Right renal cortex interstitium (tissue), 3 donors: Measurements from ENCODE around the gene MAP2K7. TPM values are rescaled to one million over a fixed set of nuclear protein-coding genes. Genes with fewer than 3 reads are reported as not detected.
"Not testable (repeated sequence)": the region's sequence is repeated elsewhere in the genome, so short reads cannot be mapped to it uniquely, and the experiment has no call there.

Experiments used
- DNase-seq, 3 donors: peaks; one replicate each; pipeline ENCODE4 v3.0.0-alpha.2; 2013; ENCODE audit warnings: low read depth in 3 of 3, low spot score in 2 of 3
- polyA plus RNA-seq, 3 donors: library from polyadenylated mRNA; unstranded; fragments of 120-200 nt; gene quantifications; one replicate each; pipeline ENCODE4 v1.2.1, GENCODE V29; 2013; ENCODE audit not compliant: insufficient read length in 3 of 3

The MAP2K7 gene
- polyA plus RNA-seq, 3 donors, result 21.5 to 27.5 (median 27.0) TPM

GRCh38 chr19:7883105-7883504 lies 20.6 kb upstream of the MAP2K7 start:
- no peak for DNase-seq

- no peak for DNase-seq
Observed at GRCh38 chr19:7883796-7884570, 19.7 kb upstream of the MAP2K7 start.

DNA sequence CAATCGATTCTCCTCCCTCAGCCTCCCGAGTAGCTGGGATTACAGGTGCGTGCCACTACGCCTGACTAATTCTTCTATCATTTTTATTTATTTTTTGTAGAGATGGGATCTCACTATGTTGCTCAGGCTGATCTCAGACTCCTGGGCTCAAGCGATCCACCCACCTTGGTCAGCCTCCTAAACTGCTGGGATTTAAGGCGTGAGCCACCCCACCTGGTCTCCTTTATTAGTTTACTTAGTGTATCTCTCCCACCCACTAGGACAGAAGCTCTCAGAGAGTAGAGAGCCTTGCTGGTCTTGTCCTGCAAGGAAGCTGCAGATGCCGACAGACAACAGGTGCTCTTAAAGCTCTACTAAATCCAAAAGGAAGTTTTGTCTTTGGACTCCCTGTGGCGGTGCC lies 17.9 kb upstream of the MAP2K7 start:
- DNase-seq, result no peak

GRCh38 chr19:7887408-7888144 lies 16.1 kb upstream of the MAP2K7 start:
- no peak for DNase-seq

DNA sequence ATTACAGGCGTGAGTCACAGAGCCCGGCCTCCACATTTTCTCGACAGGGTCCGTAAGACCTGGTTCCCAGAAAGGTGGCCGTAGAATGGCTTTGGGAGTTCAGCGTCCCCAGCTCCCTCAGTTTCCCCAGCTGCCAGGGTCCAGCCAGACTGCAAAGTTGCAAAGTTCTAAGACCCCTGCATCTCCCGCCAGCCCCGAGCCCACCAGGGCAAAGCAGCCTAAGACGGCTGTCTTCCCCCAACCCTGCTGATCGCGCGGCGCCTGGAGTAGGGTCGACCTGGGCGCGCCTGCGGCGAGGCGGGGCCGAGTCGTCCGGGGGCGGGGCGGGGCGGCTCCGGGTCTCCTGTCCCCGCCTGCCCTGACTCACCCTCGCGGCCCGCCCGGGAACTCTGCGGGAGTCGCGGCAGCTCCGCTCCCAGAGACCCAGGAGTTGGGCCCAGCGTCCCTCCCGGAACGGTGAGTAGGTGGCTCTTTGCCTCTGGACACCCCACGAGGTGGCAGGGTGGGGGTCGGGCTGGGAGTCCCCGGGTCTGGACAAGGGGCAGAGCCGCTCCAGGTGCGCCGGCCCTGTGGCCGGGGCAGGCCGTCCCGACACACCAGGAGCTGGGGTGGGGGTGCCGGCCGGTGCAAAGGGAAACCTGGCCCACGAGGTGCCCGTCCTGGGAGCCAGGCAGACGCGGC lies 15.4 kb upstream of the MAP2K7 start, which contains the start of gene LRRC8E:
LRRC8E (plus strand) TSS at position 366 of the 681 bp plus-strand sequence. CDS start 7,094 bp downstream, outside the sequence.
- DNase-seq, result no peak

GRCh38 chr19:7888826-7889217 lies 14.9 kb upstream of the MAP2K7 start:
- no peak for DNase-seq

- not testable (repeated sequence) for DNase-seq
Observed at GRCh38 chr19:7893362-7894101, 10.1 kb upstream of the MAP2K7 start.

- DNase-seq, result no peak
Observed at GRCh38 chr19:7894612-7895309, 8.9 kb upstream of the MAP2K7 start.

DNA sequence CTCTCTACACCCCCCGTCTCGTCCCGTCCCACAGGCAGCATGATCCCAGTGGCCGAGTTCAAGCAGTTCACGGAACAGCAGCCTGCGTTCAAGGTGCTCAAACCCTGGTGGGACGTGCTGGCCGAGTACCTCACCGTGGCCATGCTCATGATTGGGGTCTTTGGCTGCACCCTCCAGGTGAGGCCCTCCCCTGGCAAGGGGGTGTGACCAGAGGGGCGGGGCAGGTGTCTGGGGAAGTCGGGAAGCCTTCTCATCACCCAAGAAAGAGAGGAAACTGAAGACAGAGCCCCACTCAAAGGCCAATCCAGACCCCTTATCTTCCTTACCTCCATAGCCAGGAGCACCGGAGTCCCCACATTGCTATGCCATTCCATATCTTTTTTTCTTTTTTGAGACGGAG lies 8.1 kb upstream of the MAP2K7 start:
- no peak for DNase-seq

DNA sequence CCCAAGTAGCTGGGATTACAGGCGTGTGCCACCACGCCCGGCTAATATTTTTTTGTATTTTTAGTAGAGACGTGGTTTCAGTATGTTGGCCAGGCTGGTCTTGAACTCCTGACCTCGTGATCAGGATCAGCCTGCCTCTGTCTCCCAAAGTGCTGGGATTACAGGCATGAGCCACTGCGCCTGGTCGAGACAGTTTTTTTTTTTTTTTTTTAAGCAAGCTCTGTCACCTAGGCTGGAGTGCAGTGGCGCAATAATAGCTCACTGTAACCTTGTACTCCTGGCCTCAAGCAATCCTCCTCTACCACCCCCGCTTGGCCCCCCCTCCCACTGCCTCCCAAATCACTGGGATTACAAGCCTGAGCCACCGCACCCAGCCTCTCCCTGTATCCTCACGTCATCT lies 6.4 kb upstream of the MAP2K7 start:
- DNase-seq, result no peak

GRCh38 chr19:7898967-7899366 lies 4.7 kb upstream of the MAP2K7 start:
- DNase-seq, result no peak

GRCh38 chr19:7899751-7900378 lies 3.8 kb upstream of the MAP2K7 start:
- no peak for DNase-seq

DNA sequence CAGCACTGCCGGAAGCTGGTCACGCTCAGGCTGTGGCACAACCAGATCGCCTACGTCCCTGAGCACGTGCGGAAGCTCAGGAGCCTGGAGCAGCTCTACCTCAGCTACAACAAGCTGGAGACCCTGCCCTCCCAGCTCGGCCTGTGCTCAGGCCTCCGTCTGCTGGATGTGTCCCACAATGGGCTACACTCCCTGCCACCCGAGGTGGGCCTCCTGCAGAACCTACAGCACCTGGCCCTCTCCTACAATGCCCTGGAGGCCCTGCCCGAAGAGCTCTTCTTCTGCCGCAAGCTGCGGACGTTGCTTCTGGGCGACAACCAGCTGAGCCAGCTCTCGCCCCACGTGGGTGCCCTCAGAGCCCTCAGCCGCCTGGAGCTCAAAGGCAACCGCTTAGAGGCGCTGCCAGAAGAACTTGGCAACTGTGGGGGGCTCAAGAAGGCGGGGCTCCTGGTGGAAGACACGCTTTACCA lies 3.2 kb upstream of the MAP2K7 start:
- DNase-seq, result no peak

DNA sequence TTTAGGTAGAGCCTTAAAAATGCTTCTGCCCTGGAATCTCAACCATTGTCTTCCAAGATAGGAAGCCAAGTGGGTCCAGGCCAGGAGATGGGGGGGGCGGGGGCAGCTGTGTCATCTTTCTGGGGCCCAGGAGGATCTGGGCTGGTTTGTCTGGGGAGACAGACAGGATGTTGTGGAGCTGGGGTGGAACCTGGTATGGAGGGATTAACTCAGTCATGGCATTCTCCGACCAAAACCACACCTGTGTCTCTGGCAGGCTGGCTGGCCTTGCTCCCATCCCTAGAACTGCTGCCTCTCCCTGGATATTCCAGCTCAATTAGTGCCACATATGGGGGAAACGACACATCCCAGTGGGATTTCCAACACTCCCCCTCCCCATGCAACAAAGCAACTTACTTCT lies 2.7 kb upstream of the MAP2K7 start:
- no peak for DNase-seq

GRCh38 chr19:7901337-7901736 lies 2.3 kb upstream of the MAP2K7 start:
- DNase-seq, result no peak

DNA sequence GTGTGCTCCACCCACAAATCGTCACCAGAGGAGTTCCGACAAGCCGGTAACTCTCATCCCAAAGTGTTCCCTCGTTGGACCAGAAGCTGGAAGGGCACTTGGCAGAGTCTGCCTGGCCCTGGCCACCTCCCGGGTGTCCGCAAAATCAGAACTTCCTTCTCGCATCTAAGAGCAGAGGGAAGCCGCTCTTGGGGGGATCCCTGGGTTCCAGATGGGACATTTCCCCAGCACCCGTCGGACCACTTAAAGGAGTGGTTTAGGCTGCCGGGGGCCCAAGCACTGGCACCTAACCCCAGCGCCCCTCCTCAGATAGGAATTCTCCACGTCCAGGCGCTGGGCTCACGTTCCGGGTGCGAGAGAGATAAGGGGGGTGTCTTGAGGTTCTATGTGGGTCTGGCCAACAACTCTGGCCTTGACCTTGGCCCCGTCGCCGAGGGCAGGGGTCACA lies 857 bp upstream of the MAP2K7 start:
- no peak for DNase-seq

DNA sequence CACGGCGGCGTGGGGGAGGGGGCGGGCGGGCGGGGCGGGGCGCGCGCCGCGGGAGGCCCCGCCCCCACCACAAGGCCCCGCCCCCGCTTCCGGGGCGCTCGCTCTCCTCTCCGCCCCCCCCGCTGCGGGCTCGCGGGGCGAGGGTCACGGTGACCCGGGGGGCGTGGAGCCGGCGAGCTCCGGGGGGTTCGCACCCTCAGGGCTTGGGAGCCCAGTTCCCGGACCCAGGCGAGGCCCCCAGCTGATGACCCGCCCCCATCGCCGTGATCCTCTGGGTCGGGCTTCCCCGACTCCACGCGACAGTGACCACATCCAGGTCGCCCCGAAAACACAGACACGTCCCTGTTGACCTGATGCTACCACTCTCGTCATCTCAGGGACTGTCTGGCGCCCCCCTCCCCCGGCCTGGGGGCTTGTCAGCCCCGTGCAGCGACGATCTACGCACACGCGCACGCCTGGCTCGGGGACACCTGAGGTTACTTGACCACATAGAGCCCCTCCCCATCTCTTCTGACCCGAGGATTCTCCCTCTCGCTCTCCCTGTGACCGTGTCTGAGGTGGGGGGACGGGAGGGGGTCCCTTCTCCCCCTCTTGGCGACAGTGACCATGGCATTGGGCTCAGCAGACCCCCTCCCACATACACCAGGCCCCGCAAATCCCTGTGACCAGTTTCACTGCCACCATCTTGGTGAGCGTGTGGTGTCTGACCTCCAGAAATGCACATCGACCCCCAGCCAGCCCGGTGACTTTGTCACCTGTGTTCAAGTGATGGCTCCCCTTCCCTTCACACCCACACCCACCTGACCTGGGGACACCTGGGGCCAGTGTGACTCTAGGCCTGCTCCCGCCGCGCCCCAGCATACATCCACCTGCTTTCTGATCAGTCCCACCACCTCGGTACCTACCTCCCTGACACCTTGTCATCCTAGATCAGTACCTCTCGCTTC lies 670 bp downstream of the MAP2K7 start:
- no peak for DNase-seq

DNA sequence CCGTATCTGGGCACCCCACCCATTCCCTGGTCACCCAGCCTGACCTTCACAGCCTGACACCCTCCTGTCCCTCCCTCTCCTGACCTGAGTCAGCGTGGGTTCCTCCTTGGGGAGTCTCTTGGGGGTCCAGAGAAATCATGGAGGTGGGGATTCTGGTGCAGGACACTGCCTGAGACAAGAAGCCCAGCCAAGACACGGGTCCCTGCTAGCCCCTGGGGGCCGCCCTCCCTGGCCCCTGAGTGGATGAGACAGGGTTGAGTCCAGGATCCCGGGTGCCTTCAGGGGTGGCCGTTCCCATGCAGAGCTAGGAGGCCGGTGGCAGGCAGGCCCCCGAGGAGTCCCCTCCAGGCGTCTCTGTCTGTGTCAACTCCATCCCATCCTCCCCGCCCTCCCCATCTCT lies 1.6 kb downstream of the MAP2K7 start:
- no peak for DNase-seq
